OCI-LY7 (cell line): Measurements from ENCODE around the gene WDR91. TPM values are rescaled to one million over a fixed set of nuclear protein-coding genes. Genes with fewer than 3 reads are reported as not detected.

Experiments used
- BruUV-seq: library from RNA; stranded (reverse); fragments of 400-500 nt; replicated peaks from 2 replicates; lab custom pipeline; 2021; lab: Mats Ljungman, UMichigan
- CTCF ChIA-PET: fragments of 300-600 bp; sonication (Branson Sonifier 250); formaldehyde crosslinking; loops from one replicate; lab custom pipeline; 2022; ENCODE audit warnings: antibody characterized with exemption; ENCODE audit not compliant: unreplicated experiment; lab: Charles Lee
- POLR2A ChIA-PET: fragments of 300-600 bp; sonication (Branson Sonifier 250); formaldehyde crosslinking; loops from one replicate; lab custom pipeline; 2022; ENCODE audit warnings: antibody characterized with exemption; lab: Charles Lee
- DNase-seq: peaks from one replicate; pipeline ENCODE4 v3.0.0-alpha.2; 2015; ENCODE audit warnings: low spot score
- H2AFZ ChIP-seq: fragments of 200-600 bp; sonication (generic), shearing (Covaris generic); 2 replicates; pipeline ENCODE4 v1.6.1; 2014; ENCODE audit warnings: mild to moderate bottlenecking, antibody characterized with exemption, low read length, moderate library complexity
- H3K27ac ChIP-seq: fragments of 200-600 bp; sonication (generic); 2 replicates; pipeline ENCODE4 v1.5.1; 2014; ENCODE audit warnings: mixed run types, low read depth, mild to moderate bottlenecking, moderate library complexity, low read length, inconsistent platforms; ENCODE audit not compliant: poor library complexity, severe bottlenecking
- H3K36me3 ChIP-seq: fragments of 200-600 bp; sonication (generic); 2 replicates; pipeline ENCODE4 v1.6.1; 2014; ENCODE audit warnings: mild to moderate bottlenecking, antibody characterized with exemption, low read length, moderate library complexity, mixed read lengths; ENCODE audit not compliant: insufficient read depth
- H3K4me1 ChIP-seq: fragments of 200-600 bp; sonication (generic); 2 replicates; pipeline ENCODE4 v1.5.1; 2014; ENCODE audit warnings: mild to moderate bottlenecking, low read length; ENCODE audit not compliant: insufficient read depth, poor library complexity, severe bottlenecking
- H3K4me2 ChIP-seq: fragments of 200-600 bp; sonication (generic); 2 replicates; pipeline ENCODE4 v1.6.1; 2014; ENCODE audit warnings: mild to moderate bottlenecking, low read length
- H3K4me3 ChIP-seq: fragments of 200-600 bp; sonication (generic); 2 replicates; pipeline ENCODE4 v1.5.1; 2014; ENCODE audit warnings: mild to moderate bottlenecking, low read depth, low read length; ENCODE audit not compliant: poor library complexity, severe bottlenecking
- H3K79me2 ChIP-seq: fragments of 200-600 bp; sonication (generic); 2 replicates; pipeline ENCODE4 v1.6.1; 2016; ENCODE audit warnings: low read depth, mild to moderate bottlenecking, low read length, moderate library complexity, mixed read lengths; ENCODE audit not compliant: insufficient read depth
- H3K9me2 ChIP-seq: fragments of 200-600 bp; sonication (generic); 2 replicates; pipeline ENCODE4 v1.6.1; 2016; ENCODE audit warnings: mild to moderate bottlenecking, low read length, mixed read lengths; ENCODE audit not compliant: insufficient read depth
- H3K9me3 ChIP-seq: fragments of 200-600 bp; sonication (generic); 2 replicates; pipeline ENCODE4 v1.6.1; 2014; ENCODE audit warnings: mild to moderate bottlenecking, mixed run types, low read length, mixed read lengths
- H4K20me1 ChIP-seq: fragments of 200-600 bp; sonication (generic); 2 replicates; pipeline ENCODE4 v1.6.1; 2014; ENCODE audit warnings: mild to moderate bottlenecking, antibody characterized with exemption, low read length, moderate library complexity, mixed read lengths; ENCODE audit not compliant: insufficient read depth
- EZH2phosphoT487 ChIP-seq: fragments of 200-600 bp; sonication (generic); IDR thresholded peaks from 2 replicates; pipeline ENCODE4 v1.6.1; 2018; ENCODE audit warnings: low read depth, borderline replicate concordance, mild to moderate bottlenecking, mixed run types, antibody characterized with exemption, low read length, moderate library complexity, mixed read lengths
- intact Hi-C: fragments of 100-400 bp; cut with micrococcal nuclease; formaldehyde crosslinking; loops from one replicate; pipeline ENCODE4 v1.10.0; 2022; ENCODE audit not compliant: unreplicated experiment
- total RNA-seq, 2 experiments: library from RNA; depleted of rRNA in 1 of 2; stranded (reverse); fragments of >200 nt in 1 of 2; shearing (Covaris generic) in 1 of 2; gene quantifications; 2 replicates each; pipeline ENCODE4 v1.2.3, GENCODE V29; 2014 to 2022
- TF ChIP-seq, protein P1 (sequence below): fragments of 200-600 bp; sonication (generic); conservative IDR thresholded peaks from 2 replicates; pipeline ENCODE4 v1.5.1; 2014; ENCODE audit warnings: mild to moderate bottlenecking, antibody characterized with exemption, low read length, moderate library complexity, mixed read lengths

WDR91 gene
- total RNA-seq, 2 experiments from 2014 or later, result 13.6 to 17.1 TPM

DNA sequence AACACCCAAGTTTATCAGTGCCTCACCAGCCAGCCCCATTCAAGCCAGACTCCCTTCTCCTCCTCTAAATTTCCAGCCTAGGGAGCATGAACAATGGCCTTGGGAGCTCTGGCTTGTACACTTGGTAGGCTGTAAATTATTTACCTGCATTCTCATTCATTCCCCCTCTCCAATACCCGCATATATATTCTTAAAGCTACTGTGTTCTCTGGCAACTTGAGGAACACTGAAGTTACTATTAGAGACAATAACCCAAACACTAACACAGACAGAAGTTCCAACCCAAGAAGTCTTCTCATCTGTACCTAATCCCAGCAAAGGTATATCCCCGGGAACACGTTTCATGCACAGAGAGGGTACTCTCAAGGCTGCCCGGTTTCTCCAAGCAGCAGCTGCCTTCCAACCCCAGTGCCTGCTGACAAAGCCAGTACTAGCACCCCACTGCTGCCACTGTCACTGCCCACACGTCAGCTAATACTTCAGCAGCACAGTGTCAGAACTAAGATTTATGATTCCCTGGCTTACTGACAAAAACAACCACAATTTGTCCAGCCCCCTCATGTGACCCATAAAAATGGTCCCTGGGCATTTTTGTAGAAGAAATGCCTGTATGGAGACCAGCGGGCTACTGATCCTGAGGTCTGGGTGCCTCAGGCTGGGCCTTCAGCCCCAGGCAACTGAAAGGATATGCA is 3.1 kb downstream of the WDR91 start:
- no peak overlapping the region for H3K4me2 ChIP-seq
- H3K36me3 ChIP-seq, result peaks cover 4% of the 10 kb centered on the region; the same call in 1 of the 2 replicates
- H2AFZ ChIP-seq, result no peak overlapping the region
- intact Hi-C loops, result no loop called here
- ChIA-PET CTCF (no interaction called here), POLR2A (no interaction called here)
- no peaks in the 10 kb centered on the region for H3K9me3 ChIP-seq
- H3K4me3 ChIP-seq, result no peak overlapping the region
- H3K9me2 ChIP-seq, result no peaks in the 10 kb centered on the region
- no peaks in the 10 kb centered on the region for H3K79me2 ChIP-seq
- H3K4me1 ChIP-seq, result peaks cover 6% of the 10 kb centered on the region
- no peak overlapping the region for H3K27ac ChIP-seq
- DNase-seq, result no peak
- BruUV-seq, result no TSS peak
- H4K20me1 ChIP-seq, result no peaks in the 10 kb centered on the region
- TF ChIP-seq, protein P1, sequence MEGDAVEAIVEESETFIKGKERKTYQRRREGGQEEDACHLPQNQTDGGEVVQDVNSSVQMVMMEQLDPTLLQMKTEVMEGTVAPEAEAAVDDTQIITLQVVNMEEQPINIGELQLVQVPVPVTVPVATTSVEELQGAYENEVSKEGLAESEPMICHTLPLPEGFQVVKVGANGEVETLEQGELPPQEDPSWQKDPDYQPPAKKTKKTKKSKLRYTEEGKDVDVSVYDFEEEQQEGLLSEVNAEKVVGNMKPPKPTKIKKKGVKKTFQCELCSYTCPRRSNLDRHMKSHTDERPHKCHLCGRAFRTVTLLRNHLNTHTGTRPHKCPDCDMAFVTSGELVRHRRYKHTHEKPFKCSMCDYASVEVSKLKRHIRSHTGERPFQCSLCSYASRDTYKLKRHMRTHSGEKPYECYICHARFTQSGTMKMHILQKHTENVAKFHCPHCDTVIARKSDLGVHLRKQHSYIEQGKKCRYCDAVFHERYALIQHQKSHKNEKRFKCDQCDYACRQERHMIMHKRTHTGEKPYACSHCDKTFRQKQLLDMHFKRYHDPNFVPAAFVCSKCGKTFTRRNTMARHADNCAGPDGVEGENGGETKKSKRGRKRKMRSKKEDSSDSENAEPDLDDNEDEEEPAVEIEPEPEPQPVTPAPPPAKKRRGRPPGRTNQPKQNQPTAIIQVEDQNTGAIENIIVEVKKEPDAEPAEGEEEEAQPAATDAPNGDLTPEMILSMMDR, result no peak
- no peak for TF ChIP-seq EZH2phosphoT487

DNA sequence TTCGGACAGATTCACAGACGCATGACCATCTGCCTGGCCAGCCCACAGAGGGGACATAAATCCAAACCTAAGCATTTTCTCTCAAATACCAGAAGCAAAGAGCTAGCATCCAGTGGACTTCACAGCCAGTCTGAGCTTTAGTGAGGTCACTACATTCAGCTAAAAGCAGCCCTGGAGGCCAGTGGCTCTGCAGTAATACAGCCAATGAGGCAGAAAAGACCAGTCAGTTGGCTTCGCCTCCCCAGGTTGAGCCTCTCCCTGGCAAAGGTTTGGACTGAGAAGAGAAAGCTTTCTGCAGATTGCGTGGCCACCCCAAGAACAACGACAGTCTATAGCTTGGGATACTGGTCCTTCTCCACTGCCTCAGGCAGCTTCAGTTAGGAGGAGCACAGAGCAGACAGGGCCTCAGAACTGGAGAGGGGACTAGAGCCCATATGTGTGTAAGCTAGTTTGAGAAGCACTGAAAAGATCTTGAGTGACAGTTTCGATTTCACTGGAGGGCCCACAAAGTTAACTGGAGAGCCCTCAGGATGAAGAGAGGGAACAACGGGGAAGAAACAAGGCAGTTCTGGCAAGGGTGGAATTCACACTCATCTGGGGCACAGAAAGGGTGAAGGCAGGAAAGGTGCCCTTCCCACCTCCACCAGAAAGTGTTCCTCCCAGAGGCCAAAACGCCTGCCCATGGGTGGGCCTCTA is 3.8 kb downstream of the WDR91 start:
- H3K4me3 ChIP-seq, result no peak overlapping the region
- ChIA-PET CTCF (no interaction called here), POLR2A (interaction anchor here (0.6 kb wide), 1 partner anchor 16 kb away, joined by 3 read pairs; no protein-coding TSS in a partner anchor)
- TF ChIP-seq EZH2phosphoT487, result no peak
- no peaks in the 10 kb centered on the region for H4K20me1 ChIP-seq
- BruUV-seq, result no TSS peak
- no peak overlapping the region for H3K4me2 ChIP-seq
- H3K9me3 ChIP-seq, result no peaks in the 10 kb centered on the region
- no peak for DNase-seq
- H2AFZ ChIP-seq, result no peak overlapping the region
- H3K27ac ChIP-seq, result no peak overlapping the region
- H3K36me3 ChIP-seq, result peaks cover 4% of the 10 kb centered on the region; the same call in 1 of the 2 replicates
- H3K9me2 ChIP-seq, result no peaks in the 10 kb centered on the region
- H3K4me1 ChIP-seq, result peaks cover 6% of the 10 kb centered on the region
- no peaks in the 10 kb centered on the region for H3K79me2 ChIP-seq
- intact Hi-C loops, result no loop called here

DNA sequence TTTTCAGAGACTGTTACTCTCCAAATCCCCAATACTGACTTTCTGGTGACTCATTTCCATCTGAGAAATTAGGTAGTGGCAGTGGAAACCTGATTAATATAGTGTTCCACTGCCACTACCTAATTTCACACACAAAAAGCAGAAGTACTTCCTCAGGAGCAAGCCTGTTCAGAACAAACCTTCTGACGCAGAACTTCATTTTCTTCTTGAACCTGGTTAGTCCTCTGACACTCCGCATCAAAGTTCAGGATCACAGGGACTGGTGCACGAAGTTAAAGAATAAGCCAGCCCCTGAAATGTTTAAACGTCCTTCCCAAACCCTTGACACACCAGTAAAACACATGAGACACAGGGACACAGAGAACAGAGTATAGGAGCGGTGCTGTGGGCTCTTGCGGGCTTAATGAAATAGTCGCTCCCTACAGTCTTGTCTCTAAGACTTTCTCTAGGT is 4.4 kb downstream of the WDR91 start:
- Histone ChIP-seq H3K4me1 (peaks cover 6% of the 10 kb centered on the region), H3K27ac (no peak overlapping the region), H3K36me3 (peaks cover 4% of the 10 kb centered on the region; the same call in 1 of the 2 replicates), H3K4me3 (no peak overlapping the region), H3K9me3 (no peaks in the 10 kb centered on the region), H3K9me2 (no peaks in the 10 kb centered on the region), H4K20me1 (no peaks in the 10 kb centered on the region), H2AFZ (no peak overlapping the region), H3K79me2 (no peaks in the 10 kb centered on the region), H3K4me2 (no peak overlapping the region)
- DNase-seq, result no peak
- TF ChIP-seq, protein P1, result no peak
- TF ChIP-seq EZH2phosphoT487, result no peak
- CTCF ChIA-PET, result no interaction called here
- intact Hi-C loops, result no loop called here
- POLR2A ChIA-PET, result interaction anchor here (0.6 kb wide), 1 partner anchor 16 kb away, joined by 3 read pairs; no protein-coding TSS in a partner anchor
- no TSS peak for BruUV-seq
